ENCODE results near the gene PPIL4.
"Not testable (repeated sequence)": the region's sequence is repeated elsewhere in the genome, so short reads cannot be mapped to it uniquely, and the experiment has no call there.

- not testable (repeated sequence) for TF ChIP-seq CTCF (conservative IDR thresholded peaks at IDR 0.05); ZFX (IDR thresholded peaks at IDR 0.05)
Observed at GRCh38 chr6:149494810-149495209, 51.0 kb downstream of the PPIL4 start.

Measured in C4-2B (cell line).